ENCODE measurements around the gene TTC34. TPM values are rescaled to one million over a fixed set of nuclear protein-coding genes. Genes with fewer than 3 reads are reported as not detected.
"Not testable (repeated sequence)": the region's sequence is repeated elsewhere in the genome, so short reads cannot be mapped to it uniquely, and the experiment has no call there.

Gene TTC34
- total RNA-seq, 1 experiment from 2014 or later, result 0.11 TPM

GRCh38 chr1:2778220-2778592 is 23.3 kb downstream of the TTC34 start:
- DNase-seq (ENCODE audit: low read depth), result no peak

- no peak for DNase-seq (ENCODE audit: low read depth)
These were observed 23.9 kb downstream of the TTC34 start for GRCh38 chr1:2777424-2778219.

GRCh38 chr1:2775333-2775732 is 26.2 kb downstream of the TTC34 start:
- not testable (repeated sequence) for DNase-seq (ENCODE audit: low read depth)

- DNase-seq (ENCODE audit: low read depth), result not testable (repeated sequence)
These were observed 33.4 kb downstream of the TTC34 start for GRCh38 chr1:2768052-2768451.

- DNase-seq (ENCODE audit: low read depth), result not testable (repeated sequence)
These were observed 42.1 kb downstream of the TTC34 start for GRCh38 chr1:2759433-2759832.

GRCh38 chr1:2757519-2757918 is 44.0 kb downstream of the TTC34 start:
- not testable (repeated sequence) for DNase-seq (ENCODE audit: low read depth)

- not testable (repeated sequence) for DNase-seq (ENCODE audit: low read depth)
These were observed 46.1 kb downstream of the TTC34 start for GRCh38 chr1:2755426-2755825.

GRCh38 chr1:2754597-2754996 is 46.9 kb downstream of the TTC34 start:
- DNase-seq (ENCODE audit: low read depth), result not testable (repeated sequence)

GRCh38 chr1:2752503-2752902 is 49.0 kb downstream of the TTC34 start:
- not testable (repeated sequence) for DNase-seq (ENCODE audit: low read depth)

GRCh38 chr1:2751866-2752265 is 49.6 kb downstream of the TTC34 start:
- DNase-seq (ENCODE audit: low read depth), result not testable (repeated sequence)

GRCh38 chr1:2750766-2751730 is 50.4 kb downstream of the TTC34 start:
- not testable (repeated sequence) for DNase-seq (ENCODE audit: low read depth)

GRCh38 chr1:2750041-2750680 is 51.3 kb downstream of the TTC34 start:
- DNase-seq (ENCODE audit: low read depth), result not testable (repeated sequence)

GRCh38 chr1:2748626-2749025 is 52.9 kb downstream of the TTC34 start:
- not testable (repeated sequence) for DNase-seq (ENCODE audit: low read depth)

GRCh38 chr1:2694796-2695195 is 106.7 kb downstream of the TTC34 start:
- DNase-seq (ENCODE audit: low read depth), result not testable (repeated sequence)

- DNase-seq (ENCODE audit: low read depth), result not testable (repeated sequence)
These were observed 111.3 kb downstream of the TTC34 start for GRCh38 chr1:2690180-2690579.

GRCh38 chr1:2688336-2688665 is 113.2 kb downstream of the TTC34 start:
- DNase-seq (ENCODE audit: low read depth), result not testable (repeated sequence)

- not testable (repeated sequence) for DNase-seq (ENCODE audit: low read depth)
These were observed 113.7 kb downstream of the TTC34 start for GRCh38 chr1:2687638-2688335.

GRCh38 chr1:2687174-2687591 is 114.3 kb downstream of the TTC34 start:
- DNase-seq (ENCODE audit: low read depth), result not testable (repeated sequence)

- DNase-seq (ENCODE audit: low read depth), result not testable (repeated sequence)
These were observed 115.2 kb downstream of the TTC34 start for GRCh38 chr1:2686091-2686863.

GRCh38 chr1:2685671-2686070 is 115.8 kb downstream of the TTC34 start:
- DNase-seq (ENCODE audit: low read depth), result not testable (repeated sequence)

Measured in LHCN-M2 (cell line).